ENCODE results near the gene PPP6R3. TPM values are rescaled to one million over a fixed set of nuclear protein-coding genes. Genes with fewer than 3 reads are reported as not detected.
A peak's percentile ranks its signal among the peaks of the same experiment; 100 is the strongest.

Gene PPP6R3, protein sequence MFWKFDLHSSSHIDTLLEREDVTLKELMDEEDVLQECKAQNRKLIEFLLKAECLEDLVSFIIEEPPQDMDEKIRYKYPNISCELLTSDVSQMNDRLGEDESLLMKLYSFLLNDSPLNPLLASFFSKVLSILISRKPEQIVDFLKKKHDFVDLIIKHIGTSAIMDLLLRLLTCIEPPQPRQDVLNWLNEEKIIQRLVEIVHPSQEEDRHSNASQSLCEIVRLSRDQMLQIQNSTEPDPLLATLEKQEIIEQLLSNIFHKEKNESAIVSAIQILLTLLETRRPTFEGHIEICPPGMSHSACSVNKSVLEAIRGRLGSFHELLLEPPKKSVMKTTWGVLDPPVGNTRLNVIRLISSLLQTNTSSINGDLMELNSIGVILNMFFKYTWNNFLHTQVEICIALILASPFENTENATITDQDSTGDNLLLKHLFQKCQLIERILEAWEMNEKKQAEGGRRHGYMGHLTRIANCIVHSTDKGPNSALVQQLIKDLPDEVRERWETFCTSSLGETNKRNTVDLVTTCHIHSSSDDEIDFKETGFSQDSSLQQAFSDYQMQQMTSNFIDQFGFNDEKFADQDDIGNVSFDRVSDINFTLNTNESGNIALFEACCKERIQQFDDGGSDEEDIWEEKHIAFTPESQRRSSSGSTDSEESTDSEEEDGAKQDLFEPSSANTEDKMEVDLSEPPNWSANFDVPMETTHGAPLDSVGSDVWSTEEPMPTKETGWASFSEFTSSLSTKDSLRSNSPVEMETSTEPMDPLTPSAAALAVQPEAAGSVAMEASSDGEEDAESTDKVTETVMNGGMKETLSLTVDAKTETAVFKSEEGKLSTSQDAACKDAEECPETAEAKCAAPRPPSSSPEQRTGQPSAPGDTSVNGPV
- total RNA-seq, result 100 to 1,000 TPM in 1 of 2 donors, 10 to 100 TPM in 1; 95.0 to 103 TPM

DNA sequence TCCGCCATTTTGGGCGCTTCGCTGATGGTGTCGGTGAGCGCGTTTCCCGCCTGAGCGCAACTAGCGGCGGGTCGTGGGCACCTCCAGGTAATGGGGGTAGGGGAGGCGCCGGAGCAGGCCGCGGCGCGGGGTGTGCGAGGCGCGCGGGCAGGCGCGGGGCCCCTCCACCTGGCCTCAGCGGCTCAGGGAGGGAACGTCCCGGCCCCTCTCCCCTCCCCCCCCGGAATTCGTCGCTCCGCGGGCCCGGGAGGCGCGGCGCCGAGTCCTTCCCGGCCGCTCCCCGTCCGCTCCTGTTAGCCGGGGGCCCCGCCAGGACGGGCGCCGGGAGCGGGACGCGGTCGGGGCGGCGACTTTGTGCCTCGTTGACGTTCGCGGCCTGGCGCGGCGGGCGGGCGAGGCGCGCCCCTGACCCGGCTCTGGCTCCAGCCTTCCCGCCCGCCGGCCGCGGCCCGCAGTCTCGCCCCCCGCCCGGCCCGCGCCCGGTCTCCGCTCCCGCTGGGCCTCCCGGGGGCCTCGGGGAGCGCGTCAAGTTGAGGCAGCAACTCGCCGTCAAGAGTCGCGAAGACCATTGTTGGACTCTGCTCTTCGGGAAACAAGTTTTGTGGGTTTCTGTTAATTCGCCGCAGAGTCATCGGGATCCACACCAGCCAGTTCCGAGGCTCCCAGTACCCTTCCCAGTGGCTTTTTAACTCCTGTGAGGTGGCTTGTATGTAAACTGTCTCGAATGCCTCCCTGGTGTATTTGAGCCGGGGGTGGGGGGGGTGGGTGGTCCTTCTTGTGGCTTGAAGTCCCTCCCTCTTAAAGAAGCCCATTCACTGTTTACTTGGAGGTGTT is at the start of gene PPP6R3:
TSS of gene PPP6R3 (plus strand) at position 12 of the 834 bp plus-strand sequence. CDS start 76,913 bp downstream, outside the sequence.
- H3K27ac ChIP-seq, result peak within 1 kb of the TSS; percentile 95
- no peaks in the 10 kb centered on the region for H3K36me3 ChIP-seq
- H3K27me3 ChIP-seq, result no peaks in the 10 kb centered on the region
- H3K4me3 ChIP-seq, result peak within 1 kb of the TSS; percentile 85
- H3K4me1 ChIP-seq, result peaks cover 12% of the 10 kb centered on the region
- intact Hi-C loops (cut with DNase I), result loop anchor here (10.0 kb wide), 1 partner anchor 114 kb away; no protein-coding TSS in a partner anchor
- peak; percentile 48 for DNase-seq
- H3K9me3 ChIP-seq, result no peaks in the 10 kb centered on the region
- peak within 1 kb of the TSS; percentile 73 to 95 for H3K9ac ChIP-seq (ENCODE audit: low read depth in 2 of 2, low read length in 2 of 2)
- TF ChIP-seq, protein P1, sequence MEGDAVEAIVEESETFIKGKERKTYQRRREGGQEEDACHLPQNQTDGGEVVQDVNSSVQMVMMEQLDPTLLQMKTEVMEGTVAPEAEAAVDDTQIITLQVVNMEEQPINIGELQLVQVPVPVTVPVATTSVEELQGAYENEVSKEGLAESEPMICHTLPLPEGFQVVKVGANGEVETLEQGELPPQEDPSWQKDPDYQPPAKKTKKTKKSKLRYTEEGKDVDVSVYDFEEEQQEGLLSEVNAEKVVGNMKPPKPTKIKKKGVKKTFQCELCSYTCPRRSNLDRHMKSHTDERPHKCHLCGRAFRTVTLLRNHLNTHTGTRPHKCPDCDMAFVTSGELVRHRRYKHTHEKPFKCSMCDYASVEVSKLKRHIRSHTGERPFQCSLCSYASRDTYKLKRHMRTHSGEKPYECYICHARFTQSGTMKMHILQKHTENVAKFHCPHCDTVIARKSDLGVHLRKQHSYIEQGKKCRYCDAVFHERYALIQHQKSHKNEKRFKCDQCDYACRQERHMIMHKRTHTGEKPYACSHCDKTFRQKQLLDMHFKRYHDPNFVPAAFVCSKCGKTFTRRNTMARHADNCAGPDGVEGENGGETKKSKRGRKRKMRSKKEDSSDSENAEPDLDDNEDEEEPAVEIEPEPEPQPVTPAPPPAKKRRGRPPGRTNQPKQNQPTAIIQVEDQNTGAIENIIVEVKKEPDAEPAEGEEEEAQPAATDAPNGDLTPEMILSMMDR (IDR thresholded peaks at IDR 0.05), result no peak

DNA sequence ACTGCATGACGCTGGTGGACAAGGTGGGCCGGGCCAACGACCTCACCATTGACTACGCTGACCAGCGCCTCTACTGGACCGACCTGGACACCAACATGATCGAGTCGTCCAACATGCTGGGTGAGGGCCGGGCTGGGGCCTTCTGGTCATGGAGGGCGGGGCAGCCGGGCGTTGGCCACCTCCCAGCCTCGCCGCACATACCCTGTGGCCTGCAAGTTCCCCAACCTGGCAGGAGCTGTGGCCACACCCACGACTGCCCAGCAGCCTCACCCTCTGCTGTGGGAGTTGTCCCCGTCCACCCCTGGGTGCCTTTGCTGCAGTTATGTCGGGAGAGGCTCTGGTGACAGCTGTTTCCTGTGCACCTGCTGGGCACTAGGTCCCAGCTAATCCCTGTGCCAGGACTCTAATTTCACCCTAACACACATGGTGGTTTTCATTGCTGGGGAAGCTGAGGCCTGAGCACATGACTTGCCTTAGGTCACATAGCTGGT is 49.0 kb upstream of the PPP6R3 start:
- H3K27ac ChIP-seq, result peak overlapping the region; percentile 66
- peaks cover 2% of the 10 kb centered on the region for H3K4me1 ChIP-seq
- DNase-seq, result peak; percentile 86
- intact Hi-C loops (cut with DNase I), result no loop called here
- no peak overlapping the region for H3K4me3 ChIP-seq
- no peaks in the 10 kb centered on the region for H3K27me3 ChIP-seq
- H3K36me3 ChIP-seq, result peaks cover 4% of the 10 kb centered on the region
- H3K9me3 ChIP-seq, result no peaks in the 10 kb centered on the region
- peak overlapping the region in 1 of 2 donors; percentile 22 for H3K9ac ChIP-seq (ENCODE audit: low read depth in 2 of 2, low read length in 2 of 2)
- TF ChIP-seq, protein P1 (IDR thresholded peaks at IDR 0.05), result no peak

DNA sequence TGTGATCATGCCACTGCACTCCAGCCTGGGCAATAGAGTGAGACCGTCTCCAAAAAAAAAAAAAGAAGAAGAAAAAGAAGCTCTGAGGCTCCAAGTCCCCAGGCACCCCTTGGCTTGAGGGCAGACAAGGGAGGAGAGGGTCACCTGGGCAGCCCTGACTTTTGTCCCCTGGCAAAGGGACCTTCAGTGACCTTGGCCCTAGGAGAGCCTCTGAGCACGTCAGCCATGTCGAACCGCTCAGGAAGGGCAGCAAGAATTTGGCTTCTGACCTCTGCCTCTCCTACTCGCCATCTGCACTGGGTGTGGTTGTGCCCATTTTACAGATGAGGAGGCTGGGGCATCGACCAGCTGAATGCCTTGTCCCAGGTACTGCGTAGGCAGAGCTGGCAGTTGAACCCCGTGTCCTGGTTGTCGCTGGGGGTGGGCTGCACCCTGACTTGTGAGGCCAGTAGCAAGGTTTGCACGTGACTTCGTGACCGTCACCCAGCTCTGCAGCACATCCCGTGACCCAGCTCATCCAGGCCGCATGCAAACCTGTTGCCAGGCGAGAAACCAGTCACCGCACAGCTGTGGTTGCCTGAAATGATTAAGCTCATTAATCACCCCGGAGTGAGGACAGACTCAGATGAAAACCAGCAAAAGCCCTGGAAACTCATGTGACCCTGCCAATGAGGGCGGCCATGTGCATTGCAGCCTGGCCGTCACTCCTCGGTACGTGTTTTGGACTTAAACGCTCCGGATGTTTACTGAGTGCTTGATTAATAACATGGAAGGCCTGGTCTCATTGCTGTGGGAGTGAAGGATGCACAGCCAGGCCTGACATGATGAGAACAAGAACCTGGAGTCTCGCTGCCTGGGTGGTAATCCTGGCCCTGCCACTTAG is 47.7 kb upstream of the PPP6R3 start:
- Histone ChIP-seq H3K27me3 (no peaks in the 10 kb centered on the region), H3K36me3 (peaks cover 7% of the 10 kb centered on the region), H3K4me1 (peaks cover 2% of the 10 kb centered on the region), H3K4me3 (no peak overlapping the region), H3K27ac (peak overlapping the region; percentile 66), H3K9ac (ENCODE audit: low read depth in 2 of 2, low read length in 2 of 2) (no peak overlapping the region), H3K9me3 (no peaks in the 10 kb centered on the region)
- intact Hi-C loops (cut with DNase I), result no loop called here
- TF ChIP-seq, protein P1 (IDR thresholded peaks at IDR 0.05), result no peak
- no peak for DNase-seq

DNA sequence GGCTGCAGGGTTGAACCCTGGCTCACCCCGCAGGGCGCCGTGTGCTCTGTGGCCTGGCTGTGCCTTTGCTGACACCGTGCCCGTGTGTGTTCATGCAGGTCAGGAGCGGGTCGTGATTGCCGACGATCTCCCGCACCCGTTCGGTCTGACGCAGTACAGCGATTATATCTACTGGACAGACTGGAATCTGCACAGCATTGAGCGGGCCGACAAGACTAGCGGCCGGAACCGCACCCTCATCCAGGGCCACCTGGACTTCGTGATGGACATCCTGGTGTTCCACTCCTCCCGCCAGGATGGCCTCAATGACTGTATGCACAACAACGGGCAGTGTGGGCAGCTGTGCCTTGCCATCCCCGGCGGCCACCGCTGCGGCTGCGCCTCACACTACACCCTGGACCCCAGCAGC is 47.0 kb upstream of the PPP6R3 start:
- no peak overlapping the region for H3K27ac ChIP-seq
- TF ChIP-seq, protein P1 (IDR thresholded peaks at IDR 0.05), result no peak
- H3K36me3 ChIP-seq, result peaks cover 7% of the 10 kb centered on the region
- H3K4me3 ChIP-seq, result no peak overlapping the region
- H3K9ac ChIP-seq (ENCODE audit: low read depth in 2 of 2, low read length in 2 of 2), result no peak overlapping the region
- H3K27me3 ChIP-seq, result no peaks in the 10 kb centered on the region
- intact Hi-C loops (cut with DNase I), result no loop called here
- H3K4me1 ChIP-seq, result peaks cover 2% of the 10 kb centered on the region
- no peaks in the 10 kb centered on the region for H3K9me3 ChIP-seq
- no peak for DNase-seq
